ENCODE measurements around the gene CTAGE4.
"Not testable (repeated sequence)": the region's sequence is repeated elsewhere in the genome, so short reads cannot be mapped to it uniquely, and the experiment has no call there.

Gene CTAGE4

DNA sequence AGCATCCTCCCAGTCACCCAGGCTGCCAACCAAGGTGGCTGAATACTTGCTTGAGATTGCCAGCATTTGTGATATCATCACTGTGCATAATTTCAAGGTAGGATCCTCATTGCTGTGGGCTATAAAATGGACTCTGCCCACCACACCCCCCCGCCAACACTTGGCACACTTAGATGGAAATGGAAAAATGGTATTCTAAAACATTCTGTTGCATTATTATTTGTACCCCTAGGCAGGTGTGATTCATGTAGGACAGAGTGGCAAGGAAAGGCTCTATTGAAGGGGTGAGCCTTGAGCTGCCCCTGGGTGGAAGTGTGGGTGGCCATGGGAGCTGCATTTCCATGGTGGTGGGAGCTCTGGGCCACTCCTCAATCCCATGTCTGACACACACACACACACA is 35.3 kb downstream of the CTAGE4 start:
- DNase-seq (ENCODE audit: low read depth): not testable (repeated sequence)

GRCh38 chr7:144219149-144219548 is 35.9 kb downstream of the CTAGE4 start:
- DNase-seq (ENCODE audit: low read depth): not testable (repeated sequence)

- not testable (repeated sequence) for DNase-seq (ENCODE audit: low read depth)
Measured at GRCh38 chr7:144220531-144220930, 37.3 kb downstream of the CTAGE4 start.

DNA sequence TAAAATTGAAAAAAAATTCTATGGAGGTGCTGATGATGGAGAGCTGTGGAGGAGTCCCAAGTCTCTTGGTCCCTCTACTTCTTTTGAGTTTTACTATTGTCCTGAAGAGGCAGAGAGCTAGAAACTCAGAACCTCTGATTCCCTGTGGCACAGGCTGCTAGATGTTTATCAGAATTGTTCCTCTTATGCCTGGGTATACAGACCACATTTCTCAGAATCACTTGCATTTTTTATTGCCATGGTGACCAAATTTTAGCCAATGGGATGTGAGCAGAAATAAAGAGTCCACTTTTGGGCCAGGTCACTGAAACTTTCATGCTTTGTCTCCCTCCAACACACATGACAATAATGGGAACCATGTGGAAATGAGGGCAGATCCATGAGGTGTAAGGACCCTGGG is 40.4 kb downstream of the CTAGE4 start:
- not testable (repeated sequence) for DNase-seq (ENCODE audit: low read depth)

DNA sequence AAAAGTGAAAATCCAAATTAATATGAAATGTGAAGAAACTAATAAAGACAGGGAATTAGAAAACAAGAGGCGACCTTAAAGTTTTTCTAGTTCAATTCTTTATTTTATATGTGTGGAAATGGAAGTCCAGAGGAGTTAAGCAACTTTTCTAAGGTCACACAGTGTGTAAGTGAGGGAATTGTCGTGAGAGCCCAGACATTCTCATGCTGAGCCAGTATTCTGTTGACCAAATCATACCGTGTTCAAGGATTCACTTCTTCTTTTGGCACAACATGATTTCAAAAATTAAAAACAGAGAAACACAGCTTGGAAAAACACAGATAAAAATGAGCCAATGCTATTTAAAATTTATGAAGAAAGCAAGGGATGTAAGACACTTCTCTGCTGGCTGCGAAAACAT is 43.6 kb downstream of the CTAGE4 start:
- not testable (repeated sequence) for DNase-seq (ENCODE audit: low read depth)

DNA sequence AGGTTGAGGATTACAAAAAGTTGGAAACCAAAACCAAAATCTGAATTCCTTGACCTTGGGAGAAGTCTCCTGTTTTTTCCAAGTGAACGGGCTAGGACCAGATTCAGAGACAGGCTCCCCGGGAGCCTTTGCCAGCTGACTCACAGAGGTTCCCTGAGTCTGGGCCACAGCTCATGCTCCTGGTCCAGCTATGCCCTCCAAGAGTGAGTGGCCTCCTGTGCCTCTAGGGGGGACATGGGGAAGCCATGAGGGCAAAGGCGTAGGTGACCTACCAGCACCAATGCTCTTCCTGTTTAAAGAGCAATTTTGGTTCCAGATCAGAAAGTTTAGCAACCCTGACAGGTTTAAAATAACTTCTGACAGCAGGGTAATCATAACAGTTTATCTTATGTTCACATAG is 45.5 kb downstream of the CTAGE4 start:
- not testable (repeated sequence) for DNase-seq (ENCODE audit: low read depth)

GRCh38 chr7:144231027-144231426 is 47.8 kb downstream of the CTAGE4 start:
- not testable (repeated sequence) for DNase-seq (ENCODE audit: low read depth)

- DNase-seq (ENCODE audit: low read depth): not testable (repeated sequence)
Measured at GRCh38 chr7:144233039-144233438, 49.8 kb downstream of the CTAGE4 start.
